Vagina (tissue), 2 donors: Measurements from ENCODE around the gene RPN2. TPM values are rescaled to one million over a fixed set of nuclear protein-coding genes. Genes with fewer than 3 reads are reported as not detected.

Experiments
- DNase-seq, 2 donors: peaks; one replicate each; pipeline ENCODE4 v3.0.0-alpha.2; 2017; ENCODE audit errors: extremely low spot score in 2 of 2
- H3K27ac ChIP-seq: fragments of 200-600 bp; sonication (generic); one replicate; pipeline ENCODE4 v1.5.1; 2019
- H3K27me3 ChIP-seq: fragments of 200-600 bp; sonication (generic); one replicate; pipeline ENCODE4 v1.5.1; 2019
- H3K36me3 ChIP-seq, 2 donors: fragments of 200-600 bp; sonication (generic); one replicate each; pipeline ENCODE4 v1.5.1; 2017 to 2019
- H3K4me1 ChIP-seq: fragments of 200-600 bp; sonication (generic); one replicate; pipeline ENCODE4 v1.5.1; 2019
- H3K4me3 ChIP-seq, 2 donors: fragments of 200-600 bp; sonication (generic); 1 replicate in 1 of 2; 2 replicates in 1 of 2; pipeline ENCODE4 v1.5.1; 2016 to 2019
- H3K9me3 ChIP-seq: fragments of 200-600 bp; sonication (generic); one replicate; pipeline ENCODE4 v1.5.1; 2019
- POLR2A ChIP-seq, 2 donors: fragments of 450-650 bp; IDR thresholded peaks; one replicate each; pipeline ENCODE4 v1.6.1; 2017; ENCODE audit warnings: antibody characterized with exemption in 2 of 2, mild to moderate bottlenecking in 2 of 2, moderate library complexity in 2 of 2
- POLR2AphosphoS5 ChIP-seq, 2 donors: sonication (generic); formaldehyde crosslinking; IDR thresholded peaks; one replicate each; pipeline ENCODE4 v1.9.0; 2017; ENCODE audit warnings: antibody characterized with exemption in 2 of 2, mild to moderate bottlenecking in 2 of 2, low read depth in 1 of 2; ENCODE audit not compliant: insufficient read depth in 1 of 2
- intact Hi-C: fragments of 100-400 bp; cut with DNase I; formaldehyde crosslinking; loops from one replicate; pipeline ENCODE4 v1.15.1; 2023
- total RNA-seq: library from RNA; depleted of rRNA; stranded (reverse); fragments of >200 nt; gene quantifications from one replicate; pipeline ENCODE4 v1.2.3, GENCODE V29; 2016
- TF ChIP-seq, protein P1 (sequence below), 3 experiments: fragments of 450-650 bp in 2 of 3; fragments of 200-600 bp in 1 of 3; sonication (generic) in 1 of 3; IDR thresholded peaks; one replicate each; pipeline ENCODE4 v1.5.1; 2017 to 2019; ENCODE audit warnings: antibody characterized with exemption in 3 of 3, mild to moderate bottlenecking in 2 of 3, moderate library complexity in 2 of 3

The RPN2 gene
- total RNA-seq, 1 donor from 2014 or later: 103 TPM

DNA sequence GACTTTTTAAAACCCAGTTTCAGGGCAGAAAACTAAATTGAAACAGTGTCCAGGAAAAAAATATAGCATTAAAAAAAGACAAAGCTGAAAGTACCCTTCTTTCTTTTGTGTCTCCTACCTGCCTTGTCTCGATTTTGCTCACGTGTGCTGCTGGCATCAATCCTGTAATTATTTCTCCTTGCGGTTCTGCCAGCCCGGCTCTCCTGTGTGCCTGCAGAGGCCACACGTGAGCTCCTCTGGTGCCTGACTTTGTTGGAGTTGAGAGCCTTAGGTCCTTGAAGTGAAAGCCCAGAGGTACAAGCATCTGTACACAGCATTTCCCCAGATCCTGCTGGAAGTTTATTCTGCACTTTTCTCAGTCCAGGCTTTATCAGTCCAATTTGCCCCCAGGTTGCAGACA lies 46.0 kb downstream of the RPN2 start:
- Histone ChIP-seq H3K4me1 (peaks cover 39% of the 10 kb centered on the region), H3K9me3 (no peaks in the 10 kb centered on the region), H3K27ac (no peak overlapping the region), H3K27me3 (no peaks in the 10 kb centered on the region), H3K4me3 (no peak overlapping the region), H3K36me3 (peaks cover 0 to 65% of the 10 kb centered on the region in 2 donors)
- DNase-seq: no peak
- TF ChIP-seq POLR2A (IDR thresholded peaks at IDR 0.05) (no peak), POLR2AphosphoS5 (IDR thresholded peaks at IDR 0.05; ENCODE audit: insufficient read depth in 1 of 2, low read depth in 1 of 2) (no peak)
- TF ChIP-seq, protein P1, sequence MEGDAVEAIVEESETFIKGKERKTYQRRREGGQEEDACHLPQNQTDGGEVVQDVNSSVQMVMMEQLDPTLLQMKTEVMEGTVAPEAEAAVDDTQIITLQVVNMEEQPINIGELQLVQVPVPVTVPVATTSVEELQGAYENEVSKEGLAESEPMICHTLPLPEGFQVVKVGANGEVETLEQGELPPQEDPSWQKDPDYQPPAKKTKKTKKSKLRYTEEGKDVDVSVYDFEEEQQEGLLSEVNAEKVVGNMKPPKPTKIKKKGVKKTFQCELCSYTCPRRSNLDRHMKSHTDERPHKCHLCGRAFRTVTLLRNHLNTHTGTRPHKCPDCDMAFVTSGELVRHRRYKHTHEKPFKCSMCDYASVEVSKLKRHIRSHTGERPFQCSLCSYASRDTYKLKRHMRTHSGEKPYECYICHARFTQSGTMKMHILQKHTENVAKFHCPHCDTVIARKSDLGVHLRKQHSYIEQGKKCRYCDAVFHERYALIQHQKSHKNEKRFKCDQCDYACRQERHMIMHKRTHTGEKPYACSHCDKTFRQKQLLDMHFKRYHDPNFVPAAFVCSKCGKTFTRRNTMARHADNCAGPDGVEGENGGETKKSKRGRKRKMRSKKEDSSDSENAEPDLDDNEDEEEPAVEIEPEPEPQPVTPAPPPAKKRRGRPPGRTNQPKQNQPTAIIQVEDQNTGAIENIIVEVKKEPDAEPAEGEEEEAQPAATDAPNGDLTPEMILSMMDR (IDR thresholded peaks at IDR 0.05): no peak
- intact Hi-C loops: no loop called here

DNA sequence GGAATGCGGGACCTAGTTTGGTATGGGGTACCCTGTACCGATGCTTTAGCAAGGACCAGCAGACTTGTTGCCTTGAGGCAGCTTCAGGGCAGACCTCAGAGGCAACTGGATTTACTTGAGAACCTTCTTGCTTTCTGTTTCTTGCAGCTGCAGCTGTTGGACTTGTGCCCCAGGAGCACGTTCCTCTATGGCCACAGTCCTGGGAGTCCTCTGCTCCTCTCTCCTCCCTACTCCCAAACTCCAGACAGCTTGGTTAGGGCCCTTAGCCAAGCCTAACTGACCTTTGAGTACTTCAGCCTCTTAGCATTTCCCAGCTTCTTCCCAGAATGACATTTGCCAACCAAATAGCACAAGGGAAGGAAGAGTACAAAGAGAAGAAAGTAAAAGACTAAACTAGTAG lies 47.8 kb downstream of the RPN2 start:
- DNase-seq: no peak
- H3K27ac ChIP-seq: peak overlapping the region; percentile 1
- H3K27me3 ChIP-seq: no peaks in the 10 kb centered on the region
- intact Hi-C loops: no loop called here
- peaks cover 30% of the 10 kb centered on the region for H3K4me1 ChIP-seq
- TF ChIP-seq POLR2A (IDR thresholded peaks at IDR 0.05): no peak
- peaks cover 0 to 83% of the 10 kb centered on the region in 2 donors for H3K36me3 ChIP-seq
- no peaks in the 10 kb centered on the region for H3K9me3 ChIP-seq
- H3K4me3 ChIP-seq: no peak overlapping the region

DNA sequence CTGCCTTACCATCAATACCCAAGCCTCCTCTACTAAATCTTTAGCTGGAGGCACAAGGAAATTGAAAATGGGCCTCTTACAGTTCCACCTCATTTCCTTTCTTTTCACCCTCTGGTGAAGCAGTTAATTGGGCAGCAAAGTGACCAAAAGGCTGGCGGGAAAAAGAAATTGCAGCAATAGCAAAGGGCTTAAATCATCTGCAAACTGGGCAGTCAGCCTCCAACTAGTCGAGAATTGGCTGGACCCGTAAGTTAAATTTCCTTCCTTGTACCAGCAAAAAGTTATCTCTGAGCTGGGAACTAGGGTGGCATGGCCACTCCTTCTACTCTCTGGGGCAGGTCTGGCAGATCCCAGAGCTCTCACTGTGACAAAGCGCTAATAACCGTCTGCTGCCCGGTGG lies 49.0 kb downstream of the RPN2 start:
- H3K36me3 ChIP-seq: peaks cover 0 to 92% of the 10 kb centered on the region in 2 donors
- peaks cover 30% of the 10 kb centered on the region for H3K4me1 ChIP-seq
- H3K4me3 ChIP-seq: no peak overlapping the region
- H3K27me3 ChIP-seq: no peaks in the 10 kb centered on the region
- no peak for DNase-seq
- peak overlapping the region; percentile 40 for H3K27ac ChIP-seq
- no peaks in the 10 kb centered on the region for H3K9me3 ChIP-seq
- intact Hi-C loops: no loop called here
- no peak for TF ChIP-seq POLR2A (IDR thresholded peaks at IDR 0.05)
- TF ChIP-seq, protein P1 (IDR thresholded peaks at IDR 0.05): no peak
- no peak for TF ChIP-seq POLR2AphosphoS5 (IDR thresholded peaks at IDR 0.05; ENCODE audit: insufficient read depth in 1 of 2, low read depth in 1 of 2)

DNA sequence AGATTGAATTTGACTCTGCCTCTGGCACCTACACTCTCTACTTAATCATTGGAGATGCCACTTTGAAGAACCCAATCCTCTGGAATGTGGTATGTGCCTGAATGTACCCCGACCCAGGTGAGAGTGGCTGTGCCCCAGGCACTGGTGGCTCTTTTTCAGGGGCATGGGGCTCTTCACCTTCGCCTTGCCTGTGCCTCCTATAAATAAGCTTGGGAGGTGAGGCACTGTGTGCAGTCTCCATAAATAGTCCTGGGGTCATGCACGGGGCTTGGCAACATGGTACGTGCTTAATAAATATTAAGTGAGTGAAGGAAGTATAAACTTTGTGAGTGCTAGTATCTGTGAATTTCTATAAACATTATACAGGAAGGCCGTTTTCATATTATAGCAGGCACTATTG lies 49.5 kb downstream of the RPN2 start:
- intact Hi-C loops: no loop called here
- H3K27ac ChIP-seq: peak overlapping the region; percentile 40
- no peak overlapping the region for H3K4me3 ChIP-seq
- H3K4me1 ChIP-seq: peaks cover 30% of the 10 kb centered on the region
- no peak for DNase-seq
- no peaks in the 10 kb centered on the region for H3K27me3 ChIP-seq
- H3K36me3 ChIP-seq: peaks cover 0 to 98% of the 10 kb centered on the region in 2 donors
- H3K9me3 ChIP-seq: no peaks in the 10 kb centered on the region
- TF ChIP-seq POLR2A (IDR thresholded peaks at IDR 0.05): no peak
- TF ChIP-seq POLR2AphosphoS5 (IDR thresholded peaks at IDR 0.05; ENCODE audit: insufficient read depth in 1 of 2, low read depth in 1 of 2): no peak
- TF ChIP-seq, protein P1 (IDR thresholded peaks at IDR 0.05): no peak

DNA sequence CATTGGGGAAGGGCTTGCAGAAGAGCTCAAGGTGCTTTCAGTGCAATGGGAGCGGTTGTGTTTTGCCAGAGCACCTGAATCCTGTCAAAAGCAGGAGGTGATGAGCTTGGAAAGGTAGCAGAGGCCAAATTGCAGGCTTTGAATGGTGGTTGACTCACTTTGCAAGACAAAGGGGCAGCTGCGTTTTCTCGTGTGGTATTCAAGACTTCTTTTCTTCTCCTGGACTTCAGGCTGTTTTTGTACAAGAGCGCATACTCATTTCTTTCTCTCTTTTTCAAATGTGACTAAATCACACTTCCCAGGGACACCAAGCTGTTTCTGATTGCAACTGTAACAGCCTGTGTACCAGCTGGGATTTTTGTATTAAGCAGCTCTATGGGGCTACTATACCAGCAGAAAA lies 50.2 kb downstream of the RPN2 start:
- peaks cover 0 to 98% of the 10 kb centered on the region in 2 donors for H3K36me3 ChIP-seq
- intact Hi-C loops: no loop called here
- DNase-seq: no peak
- no peaks in the 10 kb centered on the region for H3K27me3 ChIP-seq
- no peak for TF ChIP-seq POLR2A (IDR thresholded peaks at IDR 0.05)
- TF ChIP-seq POLR2AphosphoS5 (IDR thresholded peaks at IDR 0.05; ENCODE audit: insufficient read depth in 1 of 2, low read depth in 1 of 2): no peak
- TF ChIP-seq, protein P1 (IDR thresholded peaks at IDR 0.05): no peak
- peaks cover 30% of the 10 kb centered on the region for H3K4me1 ChIP-seq
- H3K9me3 ChIP-seq: no peaks in the 10 kb centered on the region
- no peak overlapping the region for H3K4me3 ChIP-seq
- no peak overlapping the region for H3K27ac ChIP-seq
